Mucosa of rectum (tissue), 2 donors: ENCODE data around the gene MAGI2.

ENCODE experiments used
- H3K27ac ChIP-seq, 2 donors: one replicate each; pipeline ENCODE4 v1.7.0; 2013; ENCODE audit warnings: inconsistent platforms in 2 of 2, low read depth in 2 of 2, low read length in 2 of 2
- H3K27me3 ChIP-seq, 2 donors: one replicate each; pipeline ENCODE4 v1.7.0; 2013; ENCODE audit warnings: low read length in 2 of 2; ENCODE audit not compliant: control insufficient read depth in 2 of 2, insufficient read depth in 2 of 2
- H3K36me3 ChIP-seq, 2 donors: one replicate each; pipeline ENCODE4 v1.7.0; 2013; ENCODE audit warnings: low read length in 2 of 2; ENCODE audit not compliant: control insufficient read depth in 2 of 2, insufficient read depth in 2 of 2
- H3K4me1 ChIP-seq, 2 donors: one replicate each; pipeline ENCODE4 v1.7.0; 2013; ENCODE audit warnings: low read length in 2 of 2, mild to moderate bottlenecking in 1 of 2; ENCODE audit not compliant: control insufficient read depth in 2 of 2, insufficient read depth in 2 of 2
- H3K4me3 ChIP-seq, 2 donors: one replicate each; pipeline ENCODE4 v1.7.0; 2013; ENCODE audit warnings: low read length in 2 of 2
- H3K9ac ChIP-seq, 2 donors: one replicate each; pipeline ENCODE4 v1.7.0; 2013; ENCODE audit warnings: low read length in 2 of 2, low read depth in 1 of 2, mild to moderate bottlenecking in 1 of 2
- H3K9me3 ChIP-seq, 2 donors: one replicate each; pipeline ENCODE4 v1.7.0; 2013; ENCODE audit warnings: low read length in 2 of 2; ENCODE audit not compliant: control insufficient read depth in 2 of 2
- donor health status: healthy.
- donor health status: Normal muscosa, but diverticular disease.

Gene MAGI2

DNA sequence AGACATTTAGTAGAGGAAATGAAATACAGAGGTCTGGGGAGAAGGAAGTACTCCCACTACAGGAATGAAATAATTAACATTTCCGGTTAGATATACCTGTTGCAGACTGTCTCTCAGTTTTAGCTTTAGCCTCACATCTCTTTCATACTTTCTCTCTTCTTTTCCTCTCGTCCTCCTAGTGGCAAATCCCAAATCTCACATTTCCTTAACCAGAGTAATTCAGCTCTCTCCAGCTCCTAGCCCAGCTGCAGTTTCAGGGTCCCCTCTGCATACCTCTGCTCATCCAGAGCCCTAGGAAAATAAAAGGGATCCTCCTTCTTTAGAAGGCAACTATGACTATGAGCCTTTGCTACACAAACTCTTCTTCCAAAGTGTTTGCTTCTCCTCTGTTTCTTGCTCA, 1011.7 kb downstream of the MAGI2 start:
- no peak overlapping the region for H3K27ac ChIP-seq
- H3K9me3 ChIP-seq = no peaks in the 10 kb centered on the region
- H3K36me3 ChIP-seq = no peaks in the 10 kb centered on the region
- no peak overlapping the region for H3K9ac ChIP-seq
- H3K27me3 ChIP-seq = no peaks in the 10 kb centered on the region
- no peak overlapping the region for H3K4me3 ChIP-seq
- H3K4me1 ChIP-seq = no peaks in the 10 kb centered on the region

DNA sequence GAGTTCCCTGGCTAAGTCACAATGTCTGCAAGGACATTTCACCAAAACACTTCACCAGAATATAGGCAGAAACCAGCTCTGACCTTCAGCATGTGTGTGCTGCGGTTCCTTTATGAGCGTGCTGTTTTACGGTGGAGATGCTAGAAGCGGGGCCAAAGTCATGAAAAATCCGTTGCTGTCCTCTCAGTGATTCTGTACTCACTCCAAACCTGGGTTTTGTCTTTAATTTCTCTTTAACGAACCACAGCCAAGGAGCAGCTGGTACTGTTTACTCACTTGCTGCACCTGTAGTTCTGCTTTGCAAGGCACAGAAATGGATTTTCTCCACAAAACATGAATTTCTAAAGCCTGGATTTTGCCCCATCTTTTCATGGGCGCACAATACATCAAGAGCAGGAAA, 1015.0 kb downstream of the MAGI2 start:
- Histone ChIP-seq H3K4me1 (no peaks in the 10 kb centered on the region), H3K27ac (no peak overlapping the region), H3K9ac (no peak overlapping the region)

GRCh38 chr7:78437118-78437517, 1016.3 kb downstream of the MAGI2 start:
- H3K4me3 ChIP-seq = no peak overlapping the region
- H3K36me3 ChIP-seq = no peaks in the 10 kb centered on the region
- no peaks in the 10 kb centered on the region for H3K27me3 ChIP-seq
- no peak overlapping the region for H3K27ac ChIP-seq
- H3K4me1 ChIP-seq = no peaks in the 10 kb centered on the region
- no peaks in the 10 kb centered on the region for H3K9me3 ChIP-seq
- no peak overlapping the region for H3K9ac ChIP-seq

More for the DNA sequence above, 1015.0 kb downstream of the MAGI2 start:
- Histone ChIP-seq H3K27me3 (no peaks in the 10 kb centered on the region), H3K9me3 (no peaks in the 10 kb centered on the region), H3K36me3 (no peaks in the 10 kb centered on the region), H3K4me3 (no peak overlapping the region)

DNA sequence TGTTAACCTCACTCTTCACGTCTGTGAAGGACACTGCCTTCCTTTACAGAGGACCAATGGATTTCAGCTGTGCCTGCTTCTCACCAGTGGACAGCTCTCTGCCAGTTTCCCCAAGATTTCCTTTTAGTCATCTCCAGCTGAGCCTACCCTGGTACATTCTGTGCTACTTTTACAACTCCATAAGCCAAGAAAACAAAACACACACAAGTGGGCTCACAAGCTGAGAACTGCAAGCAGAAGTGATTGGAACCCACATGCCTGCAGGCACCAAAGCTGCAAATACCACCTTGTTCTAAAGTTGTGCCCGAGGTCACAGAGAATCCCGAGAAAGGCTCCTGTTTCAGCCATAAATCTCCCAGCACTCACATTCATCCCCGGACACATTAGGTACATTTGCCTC, 1018.1 kb downstream of the MAGI2 start:
- no peaks in the 10 kb centered on the region for H3K27me3 ChIP-seq
- H3K4me1 ChIP-seq = no peaks in the 10 kb centered on the region
- no peaks in the 10 kb centered on the region for H3K9me3 ChIP-seq
- H3K4me3 ChIP-seq = no peak overlapping the region
- H3K9ac ChIP-seq = no peak overlapping the region
- H3K36me3 ChIP-seq = no peaks in the 10 kb centered on the region
- no peak overlapping the region for H3K27ac ChIP-seq

- no peak overlapping the region for H3K27ac ChIP-seq
- no peaks in the 10 kb centered on the region for H3K4me1 ChIP-seq
- H3K36me3 ChIP-seq = no peaks in the 10 kb centered on the region
- H3K27me3 ChIP-seq = no peaks in the 10 kb centered on the region
- H3K9ac ChIP-seq = no peak overlapping the region
- no peak overlapping the region for H3K4me3 ChIP-seq
- no peaks in the 10 kb centered on the region for H3K9me3 ChIP-seq
These were observed 1019.2 kb downstream of the MAGI2 start for GRCh38 chr7:78434281-78434680.

- Histone ChIP-seq H3K36me3 (no peaks in the 10 kb centered on the region), H3K27me3 (no peaks in the 10 kb centered on the region), H3K9me3 (no peaks in the 10 kb centered on the region), H3K4me3 (no peak overlapping the region), H3K9ac (no peak overlapping the region), H3K27ac (no peak overlapping the region), H3K4me1 (no peaks in the 10 kb centered on the region)
These were observed 1020.0 kb downstream of the MAGI2 start for GRCh38 chr7:78433421-78433820.

DNA sequence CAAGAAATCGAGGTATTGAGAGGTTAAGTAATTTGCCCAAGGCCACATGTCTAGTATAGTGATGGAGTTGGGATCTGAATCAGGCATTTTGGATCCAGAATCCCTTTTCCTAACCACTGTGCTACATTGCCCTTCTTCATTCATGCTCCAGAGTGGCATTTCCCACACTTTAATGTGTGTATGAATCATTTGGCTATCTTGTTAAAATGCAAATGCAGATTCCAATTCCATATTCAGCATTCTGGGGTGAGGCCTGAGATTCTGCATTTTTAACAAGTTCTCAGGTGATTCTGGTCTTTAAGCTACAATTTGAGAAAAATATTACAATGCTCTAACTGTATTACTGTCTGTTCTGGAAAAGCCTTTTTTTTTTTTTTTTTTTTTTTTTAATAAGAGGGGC, 1023.6 kb downstream of the MAGI2 start:
- H3K36me3 ChIP-seq = no peaks in the 10 kb centered on the region
- no peak overlapping the region for H3K9ac ChIP-seq
- H3K4me3 ChIP-seq = no peak overlapping the region
- no peaks in the 10 kb centered on the region for H3K9me3 ChIP-seq
- no peaks in the 10 kb centered on the region for H3K4me1 ChIP-seq
- H3K27ac ChIP-seq = no peak overlapping the region
- no peaks in the 10 kb centered on the region for H3K27me3 ChIP-seq

DNA sequence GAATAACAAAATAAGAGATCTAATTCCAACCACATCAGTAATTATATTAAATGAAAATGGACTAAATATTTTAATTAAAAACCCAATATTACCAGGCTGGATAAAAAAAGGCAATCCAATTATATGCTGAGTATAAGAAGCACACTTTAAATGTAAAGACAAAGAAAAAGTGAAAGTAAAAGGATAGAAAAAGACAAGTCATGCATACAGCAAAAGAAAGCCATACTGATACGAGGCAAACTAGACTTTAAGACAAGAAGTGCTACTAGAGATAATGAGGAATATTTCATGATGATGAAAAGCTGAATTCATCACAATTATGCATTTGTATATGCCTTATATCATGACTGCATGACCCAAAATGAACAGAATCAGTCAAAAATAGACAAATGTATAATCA, 1026.3 kb downstream of the MAGI2 start:
- H3K4me1 ChIP-seq = no peaks in the 10 kb centered on the region
- H3K27me3 ChIP-seq = no peaks in the 10 kb centered on the region
- no peaks in the 10 kb centered on the region for H3K9me3 ChIP-seq
- H3K9ac ChIP-seq = no peak overlapping the region
- H3K36me3 ChIP-seq = no peaks in the 10 kb centered on the region
- H3K4me3 ChIP-seq = no peak overlapping the region
- H3K27ac ChIP-seq = no peak overlapping the region

GRCh38 chr7:78420001-78420400, 1033.5 kb downstream of the MAGI2 start:
- Histone ChIP-seq H3K4me1 (no peaks in the 10 kb centered on the region), H3K36me3 (no peaks in the 10 kb centered on the region), H3K27me3 (no peaks in the 10 kb centered on the region), H3K9ac (no peak overlapping the region), H3K4me3 (no peak overlapping the region), H3K9me3 (no peaks in the 10 kb centered on the region), H3K27ac (no peak overlapping the region)

DNA sequence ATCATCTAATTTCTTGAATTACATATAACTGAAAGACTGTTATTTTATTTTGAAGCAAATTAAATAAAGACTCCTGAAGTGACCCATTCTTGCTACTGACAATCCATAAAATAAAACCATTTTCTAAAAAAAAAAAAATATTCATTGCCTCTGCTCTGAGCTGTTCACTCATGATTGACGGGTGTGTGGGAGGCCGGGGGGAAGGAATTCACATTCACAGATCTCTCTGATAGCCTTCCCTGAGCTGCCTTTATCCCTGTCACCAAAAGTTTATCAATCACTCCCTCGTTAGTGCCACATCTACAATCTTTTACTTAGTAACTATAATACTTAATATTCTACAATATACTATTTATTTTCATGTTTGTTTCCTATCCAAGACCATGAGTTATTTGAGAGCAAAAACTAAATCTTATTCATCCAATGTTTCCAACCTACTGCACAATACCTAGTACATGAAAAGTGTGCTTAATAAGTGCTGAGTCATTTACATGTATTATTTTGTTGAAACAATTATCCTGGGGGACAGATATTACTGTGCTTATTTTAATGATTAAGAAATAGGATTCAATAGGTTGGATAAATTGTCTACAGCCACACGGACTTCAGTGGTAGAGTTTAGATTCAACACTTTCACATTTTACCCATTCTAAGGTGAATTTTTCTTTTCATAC, 1036.2 kb downstream of the MAGI2 start:
- Histone ChIP-seq H3K27me3 (no peaks in the 10 kb centered on the region), H3K4me1 (no peaks in the 10 kb centered on the region), H3K27ac (no peak overlapping the region), H3K9ac (no peak overlapping the region), H3K36me3 (no peaks in the 10 kb centered on the region), H3K9me3 (no peaks in the 10 kb centered on the region), H3K4me3 (no peak overlapping the region)

DNA sequence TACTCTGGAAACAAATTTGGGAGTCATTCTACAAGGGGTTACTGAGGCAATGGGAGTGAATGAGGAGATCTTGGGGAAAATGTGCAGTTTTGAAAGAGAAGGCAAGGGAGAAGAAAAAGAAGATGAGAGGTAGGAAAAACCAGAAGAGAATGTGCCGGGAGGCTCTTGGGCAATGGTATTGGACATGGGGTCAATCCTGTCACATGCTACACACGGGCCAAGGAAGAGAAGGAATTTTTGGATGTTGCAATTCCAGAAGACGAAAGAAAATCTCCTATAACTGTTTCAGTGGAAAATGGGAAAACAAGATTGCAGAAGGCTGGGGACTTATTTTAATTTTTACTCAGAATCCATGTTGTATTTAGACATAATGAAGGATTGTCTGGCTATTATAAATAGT, 1039.9 kb downstream of the MAGI2 start:
- H3K9ac ChIP-seq = no peak overlapping the region
- no peaks in the 10 kb centered on the region for H3K36me3 ChIP-seq
- no peaks in the 10 kb centered on the region for H3K9me3 ChIP-seq
- no peaks in the 10 kb centered on the region for H3K27me3 ChIP-seq
- no peaks in the 10 kb centered on the region for H3K4me1 ChIP-seq
- no peak overlapping the region for H3K27ac ChIP-seq
- H3K4me3 ChIP-seq = no peak overlapping the region
